Gastroesophageal sphincter (tissue), 4 donors: ENCODE results near the gene SERPINA1. TPM values are rescaled to one million over a fixed set of nuclear protein-coding genes. Genes with fewer than 3 reads are reported as not detected.
"Not testable (repeated sequence)": the region's sequence is repeated elsewhere in the genome, so short reads cannot be mapped to it uniquely, and the experiment has no call there.

Experiments
- ATAC-seq: fragments of 150-250 bp; one replicate; pipeline ENCODE4 v1.9.1; 2016; ENCODE audit warnings: mild to moderate bottlenecking, moderate library complexity
- H3K27ac ChIP-seq, 4 donors: fragments of 200-600 bp; sonication (generic) in 3 of 4; 1 replicate in 3 of 4; 2 replicates in 1 of 4; pipeline ENCODE4 v1.5.1; 2016 to 2019
- H3K27me3 ChIP-seq: fragments of 200-600 bp; sonication (generic); one replicate; pipeline ENCODE4 v1.5.1; 2019
- H3K36me3 ChIP-seq, 2 donors: fragments of 200-600 bp; sonication (generic); one replicate each; pipeline ENCODE4 v1.5.1; 2019; ENCODE audit warnings: control low read depth in 1 of 2
- H3K4me1 ChIP-seq, 3 donors: fragments of 200-600 bp; sonication (generic); 1 replicate in 2 of 3; 2 replicates in 1 of 3; pipeline ENCODE4 v1.5.1; 2016 to 2019; ENCODE audit warnings: control low read depth in 2 of 3
- H3K4me3 ChIP-seq, 2 donors: fragments of 200-600 bp; sonication (generic); one replicate each; pipeline ENCODE4 v1.5.1; 2019; ENCODE audit warnings: mild to moderate bottlenecking in 1 of 2, moderate library complexity in 1 of 2
- H3K9me3 ChIP-seq, 3 donors: fragments of 200-600 bp; sonication (generic); one replicate each; pipeline ENCODE4 v1.5.1; 2017 to 2019; ENCODE audit warnings: control low read depth in 2 of 3
- CTCF ChIP-seq, 4 experiments: fragments of 200-600 bp in 2 of 4; fragments of 450-650 bp in 2 of 4; sonication (generic) in 1 of 4; IDR thresholded peaks; one replicate each; pipeline ENCODE4 v1.5.1; 2017 to 2019; ENCODE audit warnings: antibody characterized with exemption in 4 of 4, mild to moderate bottlenecking in 2 of 4, moderate library complexity in 2 of 4
- EP300 ChIP-seq: sonication (generic); formaldehyde crosslinking; IDR thresholded peaks from one replicate; pipeline ENCODE4 v1.6.1; 2017; ENCODE audit warnings: antibody characterized with exemption, mild to moderate bottlenecking
- POLR2A ChIP-seq, 2 donors: fragments of 450-650 bp; IDR thresholded peaks; one replicate each; pipeline ENCODE4 v1.6.1; 2017; ENCODE audit warnings: antibody characterized with exemption in 2 of 2, mild to moderate bottlenecking in 2 of 2, moderate library complexity in 1 of 2
- POLR2AphosphoS5 ChIP-seq: sonication (generic); formaldehyde crosslinking; IDR thresholded peaks from one replicate; pipeline ENCODE4 v1.6.1; 2017; ENCODE audit warnings: antibody characterized with exemption
- WGBS, 2 donors: methylation state at CpG; one replicate each; pipeline ENCODE4 v1.1.5; 2018; ENCODE audit warnings: low coverage in 1 of 2; 5-methylcytosine and 5-hydroxymethylcytosine counted together
- total RNA-seq, 4 donors: library from RNA; depleted of rRNA; stranded (reverse); fragments of >200 nt; gene quantifications; one replicate each; pipeline ENCODE4 v1.1.0, GENCODE V29; 2016

The SERPINA1 gene
- total RNA-seq, 4 donors from 2014 or later: 1.7 to 22.1 (median 9.4) TPM

- Histone ChIP-seq H3K27ac (no peak overlapping the region), H3K36me3 (no peaks in the 10 kb centered on the region), H3K4me1 (no peaks in the 10 kb centered on the region), H3K27me3 (peaks cover 26% of the 10 kb centered on the region), H3K9me3 (peaks cover 0 to 10% (median 0%) of the 10 kb centered on the region in 3 donors), H3K4me3 (no peak overlapping the region)
- TF ChIP-seq CTCF (IDR thresholded peaks at IDR 0.05) (peak in 2 of 4 experiments; percentile 31 to 59), POLR2A (IDR thresholded peaks at IDR 0.05) (no peak), EP300 (no peak), POLR2AphosphoS5 (no peak)
- ATAC-seq: peak; percentile 13
- WGBS, 2 donors: 4 to 12% methylated on average over 5 to 9 of the region's 13 CpGs
Measured at GRCh38 chr14:94423453-94424056, 35.2 kb upstream of the SERPINA1 start.

- Histone ChIP-seq H3K4me3 (no peak overlapping the region), H3K27ac (no peak overlapping the region), H3K36me3 (no peaks in the 10 kb centered on the region), H3K27me3 (peaks cover 21% of the 10 kb centered on the region), H3K4me1 (no peaks in the 10 kb centered on the region), H3K9me3 (peaks cover 0 to 10% (median 0%) of the 10 kb centered on the region in 3 donors)
- no peak for ATAC-seq
- 58 to 72% methylated on average over 2 of the region's 2 CpGs for WGBS, 2 donors
- no peak for TF ChIP-seq POLR2A (IDR thresholded peaks at IDR 0.05)
- TF ChIP-seq CTCF (IDR thresholded peaks at IDR 0.05): no peak
- TF ChIP-seq POLR2AphosphoS5: no peak
- no peak for TF ChIP-seq EP300
Measured at GRCh38 chr14:94421316-94421715, 32.9 kb upstream of the SERPINA1 start.

GRCh38 chr14:94417497-94418205, 29.2 kb upstream of the SERPINA1 start:
- WGBS, 2 donors: 20 to 75% methylated on average over 1 to 2 of the region's 3 CpGs
- not testable (repeated sequence) for H3K4me3 ChIP-seq, H3K27me3 ChIP-seq, ATAC-seq, H3K27ac ChIP-seq, H3K36me3 ChIP-seq, H3K4me1 ChIP-seq
- H3K9me3 ChIP-seq: peaks cover 0 to 13% (median 0%) of the 10 kb centered on the region in 3 donors

GRCh38 chr14:94412671-94413638, 24.6 kb upstream of the SERPINA1 start:
- no peaks in the 10 kb centered on the region for H3K27me3 ChIP-seq
- peaks cover 0 to 36% (median 0%) of the 10 kb centered on the region in 3 donors for H3K9me3 ChIP-seq
- no peaks in the 10 kb centered on the region for H3K4me1 ChIP-seq
- ATAC-seq: no peak
- H3K36me3 ChIP-seq: no peaks in the 10 kb centered on the region
- 55 to 75% methylated on average over 7 of the region's 8 CpGs for WGBS, 2 donors
- H3K4me3 ChIP-seq: no peak overlapping the region
- H3K27ac ChIP-seq: no peak overlapping the region
- no peak for TF ChIP-seq EP300
- TF ChIP-seq CTCF (IDR thresholded peaks at IDR 0.05): no peak
- no peak for TF ChIP-seq POLR2AphosphoS5
- no peak for TF ChIP-seq POLR2A (IDR thresholded peaks at IDR 0.05)

DNA sequence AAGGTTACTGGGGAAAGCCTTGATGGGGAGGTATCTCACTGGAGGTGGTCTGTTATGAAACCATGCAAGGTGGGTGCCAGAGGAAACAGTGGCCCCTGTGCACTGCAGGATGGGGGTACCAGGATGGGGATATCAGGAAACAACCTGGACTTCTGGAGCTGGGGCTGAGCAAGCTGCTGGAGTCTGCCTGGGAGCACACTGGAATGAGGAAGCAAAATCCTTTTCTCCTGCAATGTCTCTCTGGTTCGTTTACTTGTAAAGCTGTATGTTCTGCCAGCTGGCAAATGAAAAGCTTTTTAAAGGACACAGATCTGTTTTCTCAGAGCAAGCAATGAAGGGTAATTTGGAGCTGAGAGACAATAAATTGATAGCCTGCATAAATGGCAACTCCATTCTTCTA, 23.2 kb upstream of the SERPINA1 start:
- no peaks in the 10 kb centered on the region for H3K27me3 ChIP-seq
- WGBS, 2 donors: 13 to 29% methylated on average over 1 of the region's 1 CpG
- no peak for ATAC-seq
- no peak overlapping the region for H3K27ac ChIP-seq
- H3K4me3 ChIP-seq: no peak overlapping the region
- no peak for TF ChIP-seq POLR2AphosphoS5
- TF ChIP-seq EP300: no peak
- H3K4me1 ChIP-seq: no peaks in the 10 kb centered on the region
- H3K36me3 ChIP-seq: no peaks in the 10 kb centered on the region
- peaks cover 0 to 46% (median 0%) of the 10 kb centered on the region in 3 donors for H3K9me3 ChIP-seq

- H3K4me3 ChIP-seq, H3K27me3 ChIP-seq, ATAC-seq, H3K4me1 ChIP-seq, H3K36me3 ChIP-seq, H3K27ac ChIP-seq: not testable (repeated sequence)
- WGBS, 2 donors: 83 to 100% methylated on average over 3 to 4 of the region's 5 CpGs
- peaks cover 0 to 58% (median 0%) of the 10 kb centered on the region in 3 donors for H3K9me3 ChIP-seq
Measured at GRCh38 chr14:94409430-94409829, 21.0 kb upstream of the SERPINA1 start.
